HUES6 (cell line): ENCODE results near the gene TNS1.

Experiments used
- H3K27ac ChIP-seq: 2 replicates; pipeline ENCODE4 v1.7.0; 2013; ENCODE audit warnings: low read depth, mild to moderate bottlenecking, low read length, inconsistent platforms
- H3K27me3 ChIP-seq: 2 replicates; pipeline ENCODE4 v1.6.1; 2013; ENCODE audit warnings: low read length; ENCODE audit not compliant: control insufficient read depth, insufficient read depth
- H3K36me3 ChIP-seq: 2 replicates; pipeline ENCODE4 v1.6.1; 2013; ENCODE audit warnings: low read length; ENCODE audit not compliant: control insufficient read depth, insufficient read depth
- H3K4me1 ChIP-seq: 2 replicates; pipeline ENCODE4 v1.6.1; 2013; ENCODE audit warnings: low read length; ENCODE audit not compliant: control insufficient read depth, insufficient read depth
- H3K4me3 ChIP-seq: 2 replicates; pipeline ENCODE4 v1.5.1; 2013; ENCODE audit warnings: low read depth, low read length
- H3K9ac ChIP-seq: one replicate; pipeline ENCODE4 v1.6.1; 2013; ENCODE audit warnings: mild to moderate bottlenecking, low read length
- H3K9me3 ChIP-seq: 2 replicates; pipeline ENCODE4 v1.6.1; 2013; ENCODE audit warnings: low read depth, low read length; ENCODE audit not compliant: control insufficient read depth, insufficient read depth

The TNS1 gene

GRCh38 chr2:217903142-217903858 lies 99.5 kb downstream of the TNS1 start:
- Histone ChIP-seq H3K27me3 (no peaks in the 10 kb centered on the region), H3K9me3 (no peaks in the 10 kb centered on the region), H3K4me3 (no peak overlapping the region), H3K4me1 (no peaks in the 10 kb centered on the region; the same call in 1 of the 2 replicates), H3K9ac (no peak overlapping the region), H3K27ac (no peak overlapping the region), H3K36me3 (no peaks in the 10 kb centered on the region)

GRCh38 chr2:217902379-217903141 lies 100.2 kb downstream of the TNS1 start:
- Histone ChIP-seq H3K4me1 (no peaks in the 10 kb centered on the region; the same call in 1 of the 2 replicates), H3K36me3 (no peaks in the 10 kb centered on the region; the same call in 1 of the 2 replicates), H3K27ac (no peak overlapping the region), H3K9me3 (no peaks in the 10 kb centered on the region), H3K27me3 (no peaks in the 10 kb centered on the region), H3K4me3 (no peak overlapping the region), H3K9ac (no peak overlapping the region)

DNA sequence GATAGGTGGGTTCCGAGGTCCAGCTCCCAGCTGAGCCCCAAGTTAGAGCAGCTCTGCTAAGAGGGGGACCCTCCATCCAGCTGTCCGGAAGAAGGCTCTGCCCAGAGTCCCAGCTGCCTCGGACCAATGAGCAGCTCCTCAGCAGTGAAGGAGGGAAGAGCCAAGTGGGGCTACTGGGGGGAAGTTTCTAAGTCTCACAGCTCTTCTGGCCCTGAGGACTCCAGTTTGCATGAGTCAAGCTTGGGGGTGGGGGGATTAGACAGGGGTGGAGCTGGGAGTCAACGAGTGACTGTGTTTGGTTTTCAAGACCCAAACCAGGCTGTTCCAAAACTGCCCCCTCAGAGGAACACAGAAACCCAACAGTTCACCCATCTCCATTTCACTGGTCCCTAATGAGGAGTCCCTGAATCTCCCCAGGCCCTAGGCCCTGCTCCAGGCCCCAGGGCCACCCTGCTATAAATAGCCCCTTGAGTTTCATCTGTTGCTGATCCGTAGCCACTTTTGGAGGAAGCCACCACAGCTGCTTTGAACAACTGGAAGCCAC lies 100.9 kb downstream of the TNS1 start:
- Histone ChIP-seq H3K9ac (no peak overlapping the region), H3K9me3 (no peaks in the 10 kb centered on the region), H3K4me3 (no peak overlapping the region), H3K27ac (no peak overlapping the region), H3K27me3 (no peaks in the 10 kb centered on the region), H3K4me1 (no peaks in the 10 kb centered on the region; the same call in 1 of the 2 replicates), H3K36me3 (no peaks in the 10 kb centered on the region; the same call in 1 of the 2 replicates)

DNA sequence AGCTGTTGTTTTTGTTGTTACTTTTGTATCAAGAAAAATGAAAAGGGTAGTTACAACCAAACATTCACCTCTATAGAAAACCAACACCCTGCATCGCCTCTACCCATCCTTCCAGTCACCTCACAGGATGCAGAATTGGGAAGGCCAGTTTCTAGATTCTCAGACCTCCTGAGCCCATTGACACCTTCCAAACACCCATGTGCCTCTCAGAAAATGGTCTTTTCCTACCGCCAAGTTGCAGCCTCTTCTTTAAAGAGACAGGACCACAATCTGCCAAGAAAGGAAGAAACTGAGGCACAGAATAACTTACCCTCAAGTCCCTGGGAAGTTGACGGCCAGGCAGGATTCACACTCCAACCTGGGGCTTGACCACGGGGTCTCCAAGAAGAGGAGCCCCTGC lies 101.4 kb downstream of the TNS1 start:
- Histone ChIP-seq H3K27ac (no peak overlapping the region), H3K4me1 (no peaks in the 10 kb centered on the region; the same call in 1 of the 2 replicates), H3K4me3 (no peak overlapping the region), H3K27me3 (no peaks in the 10 kb centered on the region), H3K36me3 (no peaks in the 10 kb centered on the region; the same call in 1 of the 2 replicates), H3K9ac (no peak overlapping the region), H3K9me3 (no peaks in the 10 kb centered on the region)

GRCh38 chr2:217900780-217901360 lies 101.9 kb downstream of the TNS1 start:
- H3K27ac ChIP-seq: no peak overlapping the region
- H3K27me3 ChIP-seq: no peaks in the 10 kb centered on the region
- no peaks in the 10 kb centered on the region; the same call in 1 of the 2 replicates for H3K4me1 ChIP-seq
- no peaks in the 10 kb centered on the region; the same call in 1 of the 2 replicates for H3K36me3 ChIP-seq
- no peak overlapping the region for H3K9ac ChIP-seq
- H3K9me3 ChIP-seq: no peaks in the 10 kb centered on the region
- no peak overlapping the region for H3K4me3 ChIP-seq

DNA sequence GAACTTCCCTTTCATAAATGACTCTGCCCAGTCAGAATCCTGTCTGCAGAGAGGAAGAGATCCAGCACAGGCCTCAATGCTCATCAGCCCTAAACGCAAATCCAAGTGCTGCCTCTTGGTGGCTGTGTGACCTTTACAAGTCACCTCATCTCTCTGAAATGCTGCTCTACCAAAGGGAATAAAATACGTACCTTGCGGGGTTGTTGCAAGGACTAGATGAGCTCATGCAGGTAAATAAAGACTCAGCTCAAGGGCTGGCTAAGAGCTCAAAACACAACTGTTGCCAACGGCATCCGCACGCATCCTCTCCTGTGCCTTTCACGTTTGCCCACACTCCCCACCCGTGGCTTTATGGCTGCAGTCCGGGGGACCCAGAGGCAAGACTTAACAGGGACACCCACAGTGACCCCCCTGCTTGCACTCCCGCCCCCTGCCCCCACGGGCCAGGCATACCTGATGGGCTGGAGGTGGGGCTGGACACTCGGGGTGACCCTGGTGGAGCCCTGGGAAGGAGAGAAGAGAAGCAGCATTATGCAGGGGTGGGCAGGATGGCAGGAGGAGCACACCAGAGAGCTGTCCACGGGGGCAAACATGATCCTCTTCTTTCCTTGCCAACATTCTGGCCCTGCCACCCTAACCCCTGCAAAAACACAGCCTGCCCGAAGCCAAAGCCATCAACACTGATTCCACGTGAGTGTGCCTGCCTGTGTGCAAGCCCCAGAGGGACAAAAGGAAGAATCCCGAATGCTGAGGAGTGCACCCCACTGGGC lies 102.6 kb downstream of the TNS1 start:
- Histone ChIP-seq H3K4me3 (no peak overlapping the region), H3K27ac (no peak overlapping the region), H3K4me1 (no peaks in the 10 kb centered on the region; the same call in 1 of the 2 replicates), H3K9me3 (no peaks in the 10 kb centered on the region), H3K9ac (no peak overlapping the region), H3K36me3 (no peaks in the 10 kb centered on the region; the same call in 1 of the 2 replicates), H3K27me3 (no peaks in the 10 kb centered on the region)

DNA sequence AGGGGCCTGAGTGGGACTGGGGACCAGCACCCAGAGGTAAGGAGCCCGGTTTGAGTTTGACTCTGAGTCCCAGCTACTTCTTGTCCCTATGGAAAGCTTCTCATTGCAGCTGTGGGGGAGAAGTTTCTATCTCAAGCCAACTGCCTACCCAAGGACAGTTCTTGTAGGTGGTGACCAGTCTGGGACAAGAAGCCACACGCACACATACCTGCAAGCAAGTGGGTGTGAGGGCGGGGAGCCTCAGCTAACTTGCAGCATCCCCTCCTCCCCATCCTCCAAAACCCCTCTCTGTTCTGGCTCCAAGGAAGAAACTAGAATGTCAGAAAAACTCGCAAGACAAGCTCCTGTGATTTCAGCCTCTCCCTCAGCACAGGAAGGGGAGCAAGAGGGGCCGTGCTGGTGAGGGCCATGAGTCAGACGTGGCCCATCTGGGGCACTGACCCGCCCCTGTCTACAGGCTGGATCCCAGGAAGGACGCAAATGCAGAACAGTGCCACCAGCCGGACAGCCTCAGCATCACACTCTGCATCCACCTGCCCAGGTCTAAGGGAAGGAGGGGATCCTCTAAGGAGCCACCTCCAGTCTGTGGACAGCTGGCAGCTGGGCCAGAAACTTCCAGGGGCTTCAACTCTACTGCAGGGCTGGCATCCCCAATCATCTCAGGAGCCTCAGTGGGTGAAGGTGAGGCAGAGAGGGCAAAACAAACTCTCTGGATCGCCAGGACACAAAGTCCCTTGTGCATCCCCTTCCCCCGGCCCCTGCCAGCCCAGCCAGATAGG lies 103.4 kb downstream of the TNS1 start:
- Histone ChIP-seq H3K9me3 (no peaks in the 10 kb centered on the region), H3K27me3 (no peaks in the 10 kb centered on the region), H3K36me3 (no peaks in the 10 kb centered on the region; the same call in 1 of the 2 replicates), H3K9ac (no peak overlapping the region), H3K4me1 (no peaks in the 10 kb centered on the region; the same call in 1 of the 2 replicates), H3K4me3 (no peak overlapping the region), H3K27ac (no peak overlapping the region)

- Histone ChIP-seq H3K27me3 (no peaks in the 10 kb centered on the region), H3K9me3 (no peaks in the 10 kb centered on the region), H3K27ac (no peak overlapping the region), H3K9ac (no peak overlapping the region), H3K4me3 (no peak overlapping the region), H3K36me3 (no peaks in the 10 kb centered on the region; the same call in 1 of the 2 replicates), H3K4me1 (no peaks in the 10 kb centered on the region)
Observed at GRCh38 chr2:217897816-217898806, 104.7 kb downstream of the TNS1 start.

DNA sequence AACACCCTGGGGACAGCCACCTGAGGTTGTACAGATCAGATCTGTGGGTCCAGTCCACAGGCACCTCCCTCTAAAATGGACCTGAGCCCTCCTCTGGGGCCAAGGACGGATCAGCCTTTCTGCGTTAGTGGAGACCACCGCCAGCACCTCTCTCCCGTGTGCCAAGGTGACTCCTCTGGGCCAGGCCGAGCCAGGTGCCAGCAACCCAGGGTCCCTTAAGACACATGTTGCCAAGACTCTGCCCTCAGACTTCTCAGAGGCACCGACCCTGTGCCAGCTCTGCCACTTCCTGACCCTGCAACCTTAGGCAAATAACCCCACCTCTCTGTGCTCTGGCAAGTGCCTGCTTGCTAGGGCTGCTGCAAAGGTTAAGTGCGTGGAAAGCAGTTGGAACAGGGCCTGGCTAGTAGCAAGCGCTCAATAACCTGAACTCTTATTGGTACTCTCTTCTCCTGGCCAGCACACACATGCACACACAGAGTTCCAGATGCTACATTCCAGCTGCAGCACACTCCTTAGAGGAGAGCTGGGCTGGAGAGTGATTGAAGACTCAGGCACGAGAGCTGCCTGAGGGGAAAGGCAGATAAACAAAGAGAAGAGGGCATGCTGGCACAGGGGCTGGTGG lies 105.6 kb downstream of the TNS1 start:
- Histone ChIP-seq H3K9ac (no peak overlapping the region), H3K27ac (no peak overlapping the region), H3K9me3 (no peaks in the 10 kb centered on the region), H3K4me1 (no peaks in the 10 kb centered on the region), H3K36me3 (no peaks in the 10 kb centered on the region; the same call in 1 of the 2 replicates), H3K27me3 (no peaks in the 10 kb centered on the region), H3K4me3 (no peak overlapping the region)
